IMR-90 (cell line): Measurements from ENCODE around the gene SHISA6. TPM values are rescaled to one million over a fixed set of nuclear protein-coding genes. Genes with fewer than 3 reads are reported as not detected.

Source experiments
- ATAC-seq: fragments of 200-7000 bp; cut with Tn5 transposase; 2 replicates; pipeline ENCODE4 v1.9.1; 2020; ENCODE audit warnings: low read depth, mild to moderate bottlenecking, moderate library complexity
- BruUV-seq: library from RNA; stranded (reverse); fragments of 400-500 nt; replicated peaks from 2 replicates; lab custom pipeline; 2021; lab: Mats Ljungman, UMichigan
- CTCF ChIA-PET: fragments of 300-600 bp; formaldehyde crosslinking; extraction: SDS; loops from one replicate; lab custom pipeline; 2021; ENCODE audit warnings: antibody characterized with exemption; lab: Yijun Ruan, JAX
- POLR2A ChIA-PET: fragments of 300-600 bp; sonication (Branson Sonifier 250); formaldehyde crosslinking; loops from one replicate; lab custom pipeline; 2022; ENCODE audit warnings: antibody characterized with exemption; ENCODE audit not compliant: unreplicated experiment; lab: Charles Lee
- DNase-seq: peaks from one replicate; pipeline ENCODE4 v3.0.0; 2013
- H2AFZ ChIP-seq: replicated peaks from 2 replicates; pipeline ENCODE3; 2013; ENCODE audit warnings: low read length, mild to moderate bottlenecking; ENCODE audit not compliant: poor library complexity
- H2AK5ac ChIP-seq: 2 replicates; pipeline ENCODE4 v1.6.1; 2013; ENCODE audit warnings: low read depth, low read length, inconsistent platforms
- H2AK9ac ChIP-seq: replicated peaks from 2 replicates; pipeline ENCODE3; 2013; ENCODE audit warnings: mild to moderate bottlenecking, low read depth, low read length, moderate library complexity; ENCODE audit not compliant: poor library complexity
- H2BK120ac ChIP-seq: 2 replicates; pipeline ENCODE4 v1.6.1; 2013; ENCODE audit warnings: low read depth, low read length, inconsistent platforms
- H2BK15ac ChIP-seq: 3 replicates; pipeline ENCODE4 v1.6.1; 2013; ENCODE audit warnings: low read depth, low read length, inconsistent platforms
- H2BK20ac ChIP-seq: 2 replicates; pipeline ENCODE4 v1.6.1; 2013; ENCODE audit warnings: low read depth, mild to moderate bottlenecking, inconsistent platforms, low read length, moderate library complexity
- H2BK5ac ChIP-seq: 2 replicates; pipeline ENCODE4 v1.6.1; 2013; ENCODE audit warnings: mild to moderate bottlenecking, low read depth, low read length, inconsistent platforms; ENCODE audit not compliant: poor library complexity, severe bottlenecking
- H3K14ac ChIP-seq: replicated peaks from 2 replicates; pipeline ENCODE4 v1.6.1; 2013; ENCODE audit warnings: low read depth, low read length, inconsistent platforms
- H3K18ac ChIP-seq: 2 replicates; pipeline ENCODE4 v1.6.1; 2013; ENCODE audit warnings: low read depth, low read length, control low read depth
- H3K23ac ChIP-seq: 2 replicates; pipeline ENCODE4 v1.6.1; 2013; ENCODE audit warnings: low read depth, low read length, inconsistent platforms
- H3K27ac ChIP-seq: 2 replicates; pipeline ENCODE4 v1.5.1; 2013; ENCODE audit warnings: mild to moderate bottlenecking, control low read depth, low read length; ENCODE audit not compliant: insufficient read depth
- H3K27me3 ChIP-seq: 2 replicates; pipeline ENCODE4 v1.6.1; 2013; ENCODE audit warnings: low read length; ENCODE audit not compliant: control insufficient read depth, insufficient read depth
- H3K36me3 ChIP-seq: 2 replicates; pipeline ENCODE4 v1.6.1; 2013; ENCODE audit warnings: low read length, mixed read lengths; ENCODE audit not compliant: control insufficient read depth, insufficient read depth
- H3K4ac ChIP-seq: 2 replicates; pipeline ENCODE4 v1.6.1; 2013; ENCODE audit warnings: low read depth, low read length, inconsistent platforms
- H3K4me1 ChIP-seq: 2 replicates; pipeline ENCODE4 v1.6.1; 2013; ENCODE audit warnings: low read length, mixed read lengths; ENCODE audit not compliant: control insufficient read depth, insufficient read depth
- H3K4me2 ChIP-seq: 2 replicates; pipeline ENCODE4 v1.6.1; 2013; ENCODE audit warnings: low read depth, mild to moderate bottlenecking, control low read depth, low read length, moderate library complexity
- H3K4me3 ChIP-seq: 2 replicates; pipeline ENCODE4 v1.5.1; 2013; ENCODE audit warnings: low read depth, mild to moderate bottlenecking, control low read depth, low read length, moderate library complexity; ENCODE audit not compliant: insufficient read depth
- H3K56ac ChIP-seq: 2 replicates; pipeline ENCODE4 v1.6.1; 2013; ENCODE audit warnings: low read length, inconsistent platforms; ENCODE audit not compliant: insufficient read depth; ENCODE audit errors: extremely low read depth
- H3K79me1 ChIP-seq, 2 experiments: 2 replicates each; pipeline ENCODE4 v1.6.1; 2013; ENCODE audit warnings: low read length in 2 of 2, inconsistent platforms in 1 of 2, low read depth in 1 of 2
- H3K9ac ChIP-seq: 2 replicates; pipeline ENCODE4 v1.6.1; 2013; ENCODE audit warnings: low read depth, low read length, control low read depth
- H3K9me1 ChIP-seq: 2 replicates; pipeline ENCODE4 v1.6.1; 2013; ENCODE audit warnings: low read length, inconsistent platforms; ENCODE audit not compliant: insufficient read depth
- H3K9me3 ChIP-seq: 2 replicates; pipeline ENCODE4 v1.6.1; 2013; ENCODE audit warnings: low read length; ENCODE audit not compliant: control insufficient read depth, insufficient read depth
- H4K20me1 ChIP-seq: 2 replicates; pipeline ENCODE4 v1.6.1; 2013; ENCODE audit warnings: low read length, inconsistent platforms; ENCODE audit not compliant: insufficient read depth
- H4K5ac ChIP-seq: 2 replicates; pipeline ENCODE4 v1.6.1; 2013; ENCODE audit warnings: mild to moderate bottlenecking, low read depth, low read length, control low read depth
- H4K8ac ChIP-seq, 2 experiments: 2 replicates each; pipeline ENCODE4 v1.6.1; 2013; ENCODE audit warnings: low read depth in 2 of 2, low read length in 2 of 2, control low read depth in 1 of 2, inconsistent platforms in 1 of 2
- H4K91ac ChIP-seq: 2 replicates; pipeline ENCODE4 v1.6.1; 2013; ENCODE audit warnings: low read depth, low read length, inconsistent platforms; ENCODE audit not compliant: insufficient read depth
- CHD1 ChIP-seq: IDR thresholded peaks from 2 replicates; pipeline ENCODE4 v1.6.1; 2012; ENCODE audit warnings: low read depth, low read length, improper control_type of control experiment
- ELK1 ChIP-seq: fragments of 150-350 bp; IDR thresholded peaks from 2 replicates; pipeline ENCODE4 v1.6.1; 2016; ENCODE audit warnings: low read depth, mild to moderate bottlenecking, low read length, moderate library complexity, borderline replicate concordance
- MAZ ChIP-seq: IDR thresholded peaks from 2 replicates; pipeline ENCODE4 v1.6.1; 2012; ENCODE audit warnings: low read depth, mild to moderate bottlenecking, low read length, improper control_type of control experiment, moderate library complexity, borderline replicate concordance
- MXI1 ChIP-seq: IDR thresholded peaks from 2 replicates; pipeline ENCODE4 v1.6.1; 2012; ENCODE audit warnings: low read depth, mild to moderate bottlenecking, low read length, moderate library complexity, borderline replicate concordance
- POLR2A ChIP-seq: IDR thresholded peaks from 2 replicates; pipeline ENCODE4 v1.6.1; 2012; ENCODE audit warnings: mild to moderate bottlenecking, low read depth, low read length
- RCOR1 ChIP-seq: IDR thresholded peaks from 2 replicates; pipeline ENCODE4 v1.6.1; 2012; ENCODE audit warnings: mild to moderate bottlenecking, low read length, improper control_type of control experiment; ENCODE audit not compliant: insufficient replicate concordance
- RFX5 ChIP-seq: IDR thresholded peaks from 2 replicates; pipeline ENCODE4 v1.8.0; 2012; ENCODE audit warnings: low read depth, mild to moderate bottlenecking, low read length, moderate library complexity
- SMC3 ChIP-seq: fragments of 150-350 bp; IDR thresholded peaks from 2 replicates; pipeline ENCODE4 v1.6.1; 2016; ENCODE audit warnings: low read depth, mild to moderate bottlenecking, antibody characterized with exemption, low read length, moderate library complexity
- USF2 ChIP-seq: fragments of 150-350 bp; IDR thresholded peaks from 2 replicates; pipeline ENCODE4 v1.6.1; 2017; ENCODE audit warnings: mild to moderate bottlenecking, antibody characterized with exemption, low read length, low read depth
- WGBS, 2 experiments: methylation state at CpG; one replicate each; pipeline versions ENCODE4 v1.1.5 to v1.1.7; 2013; ENCODE audit warnings: missing lambda C conversion rate in 2 of 2; ENCODE audit not compliant: insufficient read length in 1 of 2; ENCODE audit errors: extremely low coverage in 2 of 2; 5-methylcytosine and 5-hydroxymethylcytosine counted together
- dilution Hi-C: fragments of 300-500 bp; cut with HindIII; formaldehyde crosslinking; loops from one replicate; pipeline ENCODE4 v1.14.3; 2018; ENCODE audit warnings: low sequenced_read_pairs; ENCODE audit not compliant: unreplicated experiment
- in situ Hi-C: fragments of 300-500 bp; cut with MboI; formaldehyde crosslinking; loops from 3 replicates; pipeline ENCODE4 v1.14.3; 2019; ENCODE audit warnings: low sequenced_read_pairs, inconsistent platforms, mixed read lengths
- intact Hi-C: fragments of 100-400 bp; cut with micrococcal nuclease; formaldehyde crosslinking; loops from 2 replicates; pipeline ENCODE4 v1.10.0; 2022
- polyA plus RNA-seq, 3 experiments: library from polyadenylated mRNA; depleted of rRNA; stranded (reverse); fragments of >200 nt; gene quantifications; 2 replicates each; pipeline ENCODE4 v1.2.3, GENCODE V29; 2012; ENCODE audit warnings: low replicate concordance in 1 of 3
- total RNA-seq: library from RNA; depleted of rRNA; stranded (reverse); fragments of >200 nt; gene quantifications from 2 replicates; pipeline ENCODE4 v1.2.3, GENCODE V29; 2012

Gene SHISA6
- total and polyA plus RNA-seq, 2 of the 4 experiments (the other 2 are of a cell fraction) = not detected

- Histone ChIP-seq H3K9me1 (no peaks in the 10 kb centered on the region), H2BK15ac (no peak overlapping the region), H3K36me3 (no peaks in the 10 kb centered on the region), H4K20me1 (no peaks in the 10 kb centered on the region), H3K18ac (no peak overlapping the region), H3K4ac (no peak overlapping the region), H3K27ac (no peak overlapping the region), H3K4me3 (no peak overlapping the region), H2AFZ (no peak overlapping the region), H3K23ac (no peak overlapping the region), H3K4me2 (no peak overlapping the region), H3K4me1 (no peaks in the 10 kb centered on the region), H4K91ac (no peak overlapping the region), H4K8ac (no peak overlapping the region), H2BK20ac (no peak overlapping the region), H2BK120ac (no peak overlapping the region), H3K9ac (no peak overlapping the region), H2BK5ac (no peak overlapping the region), H3K27me3 (no peaks in the 10 kb centered on the region), H2AK9ac (no peak overlapping the region), H3K9me3 (peaks cover 35% of the 10 kb centered on the region), H4K5ac (no peak overlapping the region), H3K56ac (no peak overlapping the region), H2AK5ac (no peak overlapping the region), H3K14ac (no peak overlapping the region), H3K79me1 (no peaks in the 10 kb centered on the region)
- POLR2A ChIA-PET = no interaction called here
- dilution Hi-C loops (no loop called here), in situ Hi-C loops (no loop called here), intact Hi-C loops (no loop called here)
- BruUV-seq = no TSS peak
- CTCF ChIA-PET = no interaction called here
- ATAC-seq (no peak), DNase-seq (no peak)
- no CpG with 5 or more reads among the region's 6 CpGs for WGBS, 2 experiments
- no peak for TF ChIP-seq POLR2A
- no peak for TF ChIP-seq ELK1
- TF ChIP-seq CHD1 = no peak
- TF ChIP-seq RCOR1 = no peak
- no peak for TF ChIP-seq MAZ
- TF ChIP-seq MXI1 = no peak
- no peak for TF ChIP-seq SMC3
- TF ChIP-seq USF2 = no peak
- no peak for TF ChIP-seq RFX5
These were observed 310.4 kb downstream of the SHISA6 start for GRCh38 chr17:11551442-11551841.
